GDM1 (cell line): ENCODE data around the gene PIKFYVE.
"Not testable (repeated sequence)": the region's sequence is repeated elsewhere in the genome, so short reads cannot be mapped to it uniquely, and the experiment has no call there.

Experiments
- DNase-seq: peaks from one replicate; lab custom pipeline; 2025; lab: John Stamatoyannopoulos, UW

PIKFYVE gene, protein sequence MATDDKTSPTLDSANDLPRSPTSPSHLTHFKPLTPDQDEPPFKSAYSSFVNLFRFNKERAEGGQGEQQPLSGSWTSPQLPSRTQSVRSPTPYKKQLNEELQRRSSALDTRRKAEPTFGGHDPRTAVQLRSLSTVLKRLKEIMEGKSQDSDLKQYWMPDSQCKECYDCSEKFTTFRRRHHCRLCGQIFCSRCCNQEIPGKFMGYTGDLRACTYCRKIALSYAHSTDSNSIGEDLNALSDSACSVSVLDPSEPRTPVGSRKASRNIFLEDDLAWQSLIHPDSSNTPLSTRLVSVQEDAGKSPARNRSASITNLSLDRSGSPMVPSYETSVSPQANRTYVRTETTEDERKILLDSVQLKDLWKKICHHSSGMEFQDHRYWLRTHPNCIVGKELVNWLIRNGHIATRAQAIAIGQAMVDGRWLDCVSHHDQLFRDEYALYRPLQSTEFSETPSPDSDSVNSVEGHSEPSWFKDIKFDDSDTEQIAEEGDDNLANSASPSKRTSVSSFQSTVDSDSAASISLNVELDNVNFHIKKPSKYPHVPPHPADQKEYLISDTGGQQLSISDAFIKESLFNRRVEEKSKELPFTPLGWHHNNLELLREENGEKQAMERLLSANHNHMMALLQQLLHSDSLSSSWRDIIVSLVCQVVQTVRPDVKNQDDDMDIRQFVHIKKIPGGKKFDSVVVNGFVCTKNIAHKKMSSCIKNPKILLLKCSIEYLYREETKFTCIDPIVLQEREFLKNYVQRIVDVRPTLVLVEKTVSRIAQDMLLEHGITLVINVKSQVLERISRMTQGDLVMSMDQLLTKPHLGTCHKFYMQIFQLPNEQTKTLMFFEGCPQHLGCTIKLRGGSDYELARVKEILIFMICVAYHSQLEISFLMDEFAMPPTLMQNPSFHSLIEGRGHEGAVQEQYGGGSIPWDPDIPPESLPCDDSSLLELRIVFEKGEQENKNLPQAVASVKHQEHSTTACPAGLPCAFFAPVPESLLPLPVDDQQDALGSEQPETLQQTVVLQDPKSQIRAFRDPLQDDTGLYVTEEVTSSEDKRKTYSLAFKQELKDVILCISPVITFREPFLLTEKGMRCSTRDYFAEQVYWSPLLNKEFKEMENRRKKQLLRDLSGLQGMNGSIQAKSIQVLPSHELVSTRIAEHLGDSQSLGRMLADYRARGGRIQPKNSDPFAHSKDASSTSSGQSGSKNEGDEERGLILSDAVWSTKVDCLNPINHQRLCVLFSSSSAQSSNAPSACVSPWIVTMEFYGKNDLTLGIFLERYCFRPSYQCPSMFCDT (N-terminal part only)

DNA sequence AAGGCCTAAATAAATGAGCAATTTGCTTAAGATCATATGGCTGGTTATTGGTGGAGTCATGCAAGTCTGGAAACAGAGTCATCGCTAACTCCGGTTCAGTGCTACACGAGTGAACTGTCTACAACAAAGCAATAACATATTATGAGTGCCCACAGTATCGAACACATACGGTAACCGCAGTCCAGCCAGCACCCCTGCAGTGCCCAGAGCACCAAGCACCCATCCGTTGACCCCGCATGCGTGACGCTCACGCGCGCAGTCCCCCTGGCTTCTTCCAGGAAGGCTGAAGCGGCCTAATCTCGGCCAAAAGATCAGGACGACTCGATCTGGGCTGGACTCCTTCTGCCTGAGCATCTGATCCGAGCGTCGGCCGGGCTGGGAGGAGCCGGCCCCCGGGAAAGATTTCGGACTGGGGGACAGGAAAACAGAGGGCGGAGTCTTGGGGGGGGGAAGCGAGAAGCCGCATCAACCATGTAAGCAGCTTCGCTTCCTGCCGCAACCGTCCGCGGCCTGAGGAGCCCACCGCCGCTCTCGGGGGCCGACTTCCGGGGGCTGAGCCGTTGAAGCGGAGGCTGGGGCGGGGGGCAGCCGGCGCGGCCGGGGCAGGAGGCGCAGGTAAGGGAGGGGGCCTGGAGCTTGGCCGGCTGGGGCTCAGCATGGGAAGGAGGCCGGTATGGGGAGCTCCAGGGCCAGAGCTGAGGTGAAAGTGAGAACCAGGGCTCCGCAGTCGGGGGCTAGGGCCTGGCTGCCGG is at the start of gene PIKFYVE:
PIKFYVE (plus strand) TSS at position 455 of the 752 bp plus-strand sequence. CDS start 5,265 bp downstream, outside the sequence.
- peak; percentile 97 for DNase-seq

DNA sequence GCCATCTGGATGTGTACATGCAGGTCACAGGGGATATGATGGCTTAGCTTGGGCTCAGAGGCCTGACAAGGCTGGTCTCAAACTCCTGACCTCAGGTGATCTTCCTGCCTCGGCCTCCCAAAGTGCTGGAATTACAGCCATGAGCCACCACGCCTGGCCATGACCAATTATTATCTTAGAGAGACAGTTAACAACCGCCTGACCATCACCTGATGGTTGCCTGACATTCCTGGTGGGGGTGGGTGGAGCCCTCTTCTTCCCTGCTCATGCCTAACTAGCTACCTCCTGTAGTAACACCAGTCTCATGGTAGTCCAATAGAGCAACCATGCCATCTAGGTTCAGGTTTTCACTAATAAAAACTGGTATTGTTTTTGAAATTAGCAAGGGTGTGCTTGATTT is 44.2 kb upstream of the PIKFYVE start:
- not testable (repeated sequence) for DNase-seq

DNA sequence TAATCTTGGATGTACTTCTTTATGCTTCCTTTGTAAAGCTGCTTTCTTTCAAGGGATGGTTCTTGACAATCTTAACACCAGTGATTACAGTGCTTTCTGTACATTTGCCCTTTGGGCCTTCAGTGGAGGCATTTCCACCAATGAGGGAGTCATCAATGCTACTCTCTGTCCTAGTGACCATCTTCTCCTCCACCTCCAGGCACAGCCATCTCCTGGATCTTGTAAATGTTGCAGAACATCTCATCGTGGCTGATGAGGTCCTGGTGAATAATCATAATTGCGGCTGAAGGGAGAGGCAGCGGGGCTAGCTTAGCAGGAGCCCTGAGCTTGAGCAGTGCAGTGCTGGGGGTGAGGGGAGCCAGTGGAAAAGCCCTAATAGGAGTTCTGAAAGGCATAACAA is 43.7 kb upstream of the PIKFYVE start:
- DNase-seq = no peak

DNA sequence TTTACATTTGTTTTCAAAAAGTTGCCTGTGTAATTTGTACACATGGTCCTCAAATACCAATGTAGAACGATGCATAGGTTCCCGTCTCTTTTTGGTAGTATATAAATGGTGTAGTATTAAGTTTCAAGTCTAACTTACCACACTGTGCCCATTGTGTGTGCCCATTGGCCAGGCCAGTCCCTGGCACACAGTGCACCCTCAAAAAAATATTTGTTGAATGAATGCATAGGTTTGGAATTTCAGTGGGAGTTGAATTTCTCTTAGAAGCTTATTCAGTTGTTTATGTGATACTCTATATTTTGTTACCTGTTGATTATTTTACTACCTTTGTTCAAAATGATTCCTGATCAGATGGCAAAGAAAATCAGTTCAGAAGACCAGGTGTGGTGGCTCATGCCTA is 41.3 kb upstream of the PIKFYVE start:
- no peak for DNase-seq

DNA sequence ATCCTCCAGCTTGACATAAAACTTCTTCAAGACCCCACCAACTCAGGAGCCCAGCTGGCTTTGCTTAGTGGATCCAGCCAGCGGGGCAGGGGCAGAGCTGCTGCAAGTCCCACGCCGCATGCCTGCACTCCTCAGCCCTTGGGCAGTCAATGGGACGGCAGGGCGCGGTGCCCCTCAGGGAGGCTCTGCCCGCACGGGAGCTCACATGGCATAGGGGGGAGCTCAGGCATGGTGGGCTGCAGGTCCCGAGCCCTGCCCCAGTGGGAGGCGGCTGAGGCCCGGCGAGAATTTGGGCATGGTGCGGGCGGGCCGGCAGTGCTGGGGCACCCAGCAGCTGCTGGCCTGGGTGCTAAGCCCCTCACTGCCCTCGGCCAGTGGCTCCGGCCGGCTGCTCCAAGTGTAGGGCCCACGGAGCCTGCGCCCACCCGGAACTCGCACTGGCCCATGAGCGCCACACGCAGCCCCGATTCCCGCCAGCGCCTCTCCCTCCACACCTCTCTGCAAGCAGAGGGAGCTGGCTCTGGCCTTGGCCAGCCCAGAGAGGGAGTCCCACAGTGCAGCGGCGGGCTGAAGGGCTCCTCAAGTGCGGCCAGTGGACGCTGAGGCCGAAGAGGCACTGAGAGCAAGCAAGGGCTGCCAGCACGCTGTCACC is 38.3 kb upstream of the PIKFYVE start:
- no peak for DNase-seq

DNA sequence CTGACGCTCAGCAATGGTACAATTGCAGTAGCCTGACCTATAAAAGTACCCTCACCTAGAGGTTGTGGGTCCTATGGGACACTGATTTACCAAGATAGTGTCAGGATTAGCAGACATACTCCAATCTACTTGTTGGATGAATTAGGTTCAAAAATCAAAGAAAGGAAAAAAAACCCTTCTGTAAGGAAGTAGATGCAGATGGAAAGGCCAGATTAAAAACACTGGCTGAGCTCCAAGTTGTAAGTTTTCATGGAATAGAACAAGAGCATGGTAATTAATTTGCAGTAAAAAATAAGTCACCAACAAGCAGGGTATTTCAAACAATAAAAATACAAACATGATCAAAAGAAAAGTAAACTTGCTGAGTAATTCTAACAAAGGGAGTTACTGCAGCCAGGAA is 37.6 kb upstream of the PIKFYVE start:
- no peak for DNase-seq

DNA sequence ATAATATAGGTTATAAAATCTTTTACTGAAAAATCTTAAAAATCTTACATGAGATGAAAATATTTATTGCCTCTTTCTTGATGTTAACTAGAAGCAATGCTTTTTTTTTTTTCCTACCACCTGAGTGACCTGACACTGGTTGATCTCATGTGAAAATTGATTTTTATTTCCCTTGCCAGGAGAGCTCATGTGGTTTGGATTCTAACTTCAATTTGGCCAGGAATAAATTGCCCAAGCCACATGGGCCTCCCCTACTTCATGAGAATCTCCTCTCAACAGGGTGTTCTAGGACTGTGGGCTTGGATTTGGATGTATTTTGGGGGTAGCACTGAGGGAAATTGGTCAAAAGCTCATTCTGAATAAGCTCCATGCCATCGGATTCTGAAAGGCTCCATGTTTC is 31.3 kb upstream of the PIKFYVE start:
- no peak for DNase-seq

DNA sequence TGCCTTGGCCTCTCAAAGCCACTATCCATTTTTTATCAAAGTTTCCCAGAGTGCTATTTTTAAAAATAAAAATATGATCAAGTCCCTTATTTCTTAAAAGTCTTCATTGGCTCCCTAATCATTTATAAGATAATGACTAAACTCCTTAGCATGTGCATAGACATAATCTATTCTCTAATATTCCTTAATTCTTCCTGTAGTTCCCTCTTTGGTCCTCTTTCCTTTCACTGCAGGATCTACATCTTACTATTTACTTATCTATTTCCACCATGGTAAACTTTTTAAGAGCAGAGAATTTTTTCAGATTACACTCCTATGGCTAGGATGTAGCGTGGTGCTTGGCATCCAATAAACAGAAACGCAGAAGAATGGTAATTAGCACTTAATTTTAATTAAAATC is 30.2 kb upstream of the PIKFYVE start:
- no peak for DNase-seq

DNA sequence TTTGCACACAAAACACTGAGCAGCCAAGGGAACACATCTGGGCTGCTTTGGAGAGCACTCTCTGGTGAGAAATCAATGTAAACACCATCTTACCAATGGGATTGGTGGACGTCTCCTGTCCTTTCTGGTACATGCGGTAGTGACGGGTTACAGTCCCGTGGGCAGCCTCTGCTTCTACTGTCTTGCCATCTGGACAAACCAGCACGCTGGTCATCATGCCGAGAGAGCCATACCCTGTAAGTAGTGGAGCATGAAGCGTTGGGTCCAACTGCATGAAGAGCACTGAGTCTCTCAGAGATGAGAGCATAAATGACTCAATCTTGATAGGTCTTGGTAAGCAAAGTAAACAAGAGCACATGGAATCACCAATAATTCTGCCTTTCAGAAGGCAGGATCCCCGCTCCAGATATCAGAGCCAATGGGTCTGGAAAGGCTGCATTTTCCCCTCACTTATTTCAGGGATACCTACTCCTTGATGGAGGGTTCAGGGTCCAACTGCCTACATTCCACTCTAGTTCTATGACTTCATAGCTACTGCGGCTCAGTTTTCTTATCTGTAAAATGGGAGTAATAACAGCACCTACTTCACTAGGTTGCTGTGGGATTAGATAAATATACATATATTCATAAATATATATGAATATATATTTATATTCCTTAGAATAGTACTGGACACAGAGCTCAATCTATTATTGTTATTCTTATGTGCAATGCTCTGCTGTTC is 26.1 kb upstream of the PIKFYVE start:
- no peak for DNase-seq

DNA sequence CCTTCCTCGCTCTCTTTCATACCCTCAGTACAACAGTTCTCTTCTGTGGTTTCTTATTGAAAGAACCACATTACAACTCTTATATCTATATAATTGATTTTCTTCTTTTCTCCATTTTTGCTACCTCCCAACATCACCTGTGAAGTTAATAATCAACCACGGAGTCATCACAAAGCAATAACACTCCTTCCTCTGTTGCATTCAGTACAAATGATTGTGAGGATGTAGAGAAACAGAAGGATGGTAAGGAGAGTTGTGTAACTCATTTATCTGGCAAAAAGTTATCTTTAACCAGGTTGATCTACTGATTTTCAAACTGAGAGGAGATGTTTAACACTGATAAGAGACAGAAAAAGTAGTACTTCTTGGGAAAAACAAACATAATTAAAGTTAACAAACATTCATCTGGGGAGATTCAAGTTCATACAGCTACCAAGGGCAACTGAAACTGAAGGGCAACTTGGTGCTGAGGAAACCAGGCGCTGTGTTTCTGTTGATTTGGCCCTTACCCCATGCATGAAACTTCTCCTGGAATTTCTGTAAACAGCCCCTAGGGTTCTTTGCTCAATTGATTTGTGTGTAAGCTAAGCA is 25.3 kb upstream of the PIKFYVE start:
- no peak for DNase-seq

DNA sequence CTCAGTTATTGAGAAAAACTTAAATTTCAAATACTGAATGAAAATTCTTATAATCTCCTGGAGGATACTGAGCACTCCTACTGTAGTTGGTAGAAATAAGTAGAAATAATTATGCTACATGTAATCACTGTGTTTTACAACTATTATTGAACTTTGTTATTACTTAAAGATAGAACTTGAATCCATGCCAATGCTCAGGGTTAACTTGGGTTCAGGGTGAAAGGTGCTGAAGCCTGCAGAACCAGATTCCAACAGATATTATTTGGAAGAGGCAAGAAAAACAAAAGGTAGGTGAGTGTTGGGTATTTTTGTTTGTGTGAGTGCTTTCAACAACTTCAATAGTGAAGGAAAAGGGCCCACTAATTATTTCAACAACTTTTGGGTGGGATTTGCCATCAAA is 21.6 kb upstream of the PIKFYVE start:
- no peak for DNase-seq

DNA sequence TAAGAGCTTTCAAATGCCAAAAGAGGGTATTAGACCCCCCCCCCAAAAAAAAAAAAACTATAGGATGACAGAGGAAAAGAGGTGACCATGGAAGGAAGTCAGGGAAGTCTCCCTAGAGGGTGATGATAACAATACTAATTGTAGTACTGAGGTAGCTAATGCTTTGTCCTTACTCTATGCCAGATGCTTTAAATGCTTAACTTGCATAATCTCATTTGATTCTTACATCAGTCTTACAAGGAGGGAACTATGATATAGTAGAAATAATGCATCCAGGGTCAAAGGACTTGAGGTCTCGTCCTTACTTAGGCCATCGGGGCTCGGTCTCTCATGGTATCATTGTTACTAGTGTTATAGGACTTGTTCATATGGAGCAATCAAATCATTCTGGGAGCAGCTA is 20.3 kb upstream of the PIKFYVE start:
- no peak for DNase-seq

DNA sequence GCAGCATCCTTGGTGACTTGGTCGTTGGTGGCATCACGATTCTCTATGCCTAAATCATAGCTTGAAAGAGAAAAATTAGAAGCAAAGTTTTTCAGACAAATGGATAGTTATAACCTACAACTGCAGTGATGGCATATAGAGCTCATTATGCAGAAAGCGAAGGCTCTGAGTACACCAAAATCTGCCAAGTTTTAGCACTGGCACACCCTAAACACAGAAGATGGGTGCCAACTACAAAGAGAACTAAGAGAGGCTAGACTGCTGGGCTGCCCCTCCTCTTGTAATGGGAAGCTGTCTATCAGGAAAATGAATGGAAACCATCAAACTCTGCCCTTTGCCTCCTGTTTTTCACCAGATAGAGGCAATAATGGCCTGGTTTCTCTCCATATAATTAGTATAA is 17.5 kb upstream of the PIKFYVE start:
- DNase-seq = no peak

DNA sequence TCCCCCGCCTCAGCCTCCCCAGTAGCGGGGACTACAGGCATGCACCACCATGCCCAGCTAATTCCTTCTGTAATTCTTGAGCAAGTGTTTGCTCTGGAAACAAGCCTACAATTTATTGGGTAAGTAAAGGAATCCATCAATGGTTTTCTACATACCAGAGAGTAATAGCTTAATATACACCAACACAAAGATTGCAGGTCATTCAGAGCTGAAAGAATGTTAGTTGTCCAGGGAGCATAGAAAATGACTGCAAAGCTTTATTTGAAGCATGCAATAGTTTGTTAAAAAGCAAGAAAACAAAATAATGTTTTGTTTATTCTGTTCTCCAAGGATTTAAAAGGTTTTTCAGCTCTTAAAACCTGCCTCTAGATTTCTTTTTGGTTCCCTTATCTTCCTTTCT is 16.8 kb upstream of the PIKFYVE start:
- DNase-seq = no peak

DNA sequence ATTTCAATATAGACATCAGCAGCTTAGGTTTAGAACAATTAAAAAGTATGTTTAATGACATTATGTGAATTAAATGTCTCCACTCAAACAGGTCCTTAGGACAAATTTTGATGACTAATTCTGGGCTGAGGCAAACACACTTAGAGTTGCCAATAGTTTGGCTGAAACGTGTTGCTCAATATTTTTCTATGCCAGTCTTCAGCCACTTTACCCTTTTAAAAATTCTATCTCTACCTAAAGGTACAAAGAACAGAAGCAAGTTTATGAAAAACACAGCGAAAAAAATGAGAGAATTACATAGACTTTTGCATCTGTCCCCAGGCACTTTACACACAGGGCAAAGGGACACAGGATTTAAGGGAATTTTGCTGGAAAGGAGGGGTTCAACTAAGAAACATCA is 15.7 kb upstream of the PIKFYVE start:
- no peak for DNase-seq

DNA sequence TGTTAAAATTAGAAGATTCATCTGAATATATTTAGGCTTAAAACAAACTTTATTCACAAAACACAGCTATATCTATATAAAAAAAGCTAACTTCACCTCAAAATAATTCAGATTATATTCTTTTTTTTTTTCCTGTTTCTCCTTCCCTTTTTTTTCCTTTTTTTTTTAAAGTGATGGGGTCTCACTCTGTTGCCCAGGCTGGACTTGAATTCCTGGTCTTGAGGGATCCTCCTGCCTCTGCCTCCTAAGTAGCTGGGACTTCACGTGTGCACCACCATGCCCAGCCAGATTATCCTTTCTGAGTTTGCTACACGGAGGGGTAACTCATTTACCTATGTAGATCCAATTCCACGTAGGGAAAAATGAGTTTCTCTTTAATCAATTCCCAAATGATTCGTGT is 15.0 kb upstream of the PIKFYVE start:
- no peak for DNase-seq

DNA sequence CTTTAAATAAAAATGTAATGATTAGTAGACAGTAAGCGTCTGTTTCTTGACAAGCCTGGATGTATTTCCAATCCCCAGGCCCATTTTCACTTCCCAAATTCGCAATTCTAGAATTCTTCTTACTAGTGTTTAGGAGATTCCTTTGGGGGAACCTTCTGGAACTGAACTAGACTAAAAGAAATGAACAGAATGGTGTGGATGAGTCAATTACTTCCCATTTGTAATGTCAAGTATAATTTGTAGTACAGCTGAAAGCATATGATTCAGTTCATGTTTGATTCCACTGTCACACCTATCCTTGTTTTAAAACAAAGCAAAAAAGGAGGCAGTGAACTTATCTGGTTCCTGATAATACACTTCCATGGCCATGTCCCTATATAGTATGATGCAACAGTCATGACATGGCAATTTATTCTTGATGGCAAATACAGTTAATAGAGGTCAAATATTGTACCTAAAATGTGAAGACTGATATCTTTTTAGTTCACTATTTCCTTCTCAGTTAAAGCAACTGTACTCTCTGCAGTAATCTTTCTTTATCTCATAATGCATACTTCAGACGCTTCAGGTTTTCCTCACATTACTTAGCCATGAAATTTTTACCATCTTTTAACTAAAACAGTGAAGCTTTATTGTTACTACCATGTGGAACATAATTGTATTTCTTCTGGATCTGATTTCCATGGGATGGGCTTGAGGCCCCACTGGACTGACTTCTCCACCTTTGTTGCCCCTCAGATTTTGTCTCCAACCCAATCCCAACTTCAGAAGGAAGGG is 13.2 kb upstream of the PIKFYVE start:
- DNase-seq = no peak

DNA sequence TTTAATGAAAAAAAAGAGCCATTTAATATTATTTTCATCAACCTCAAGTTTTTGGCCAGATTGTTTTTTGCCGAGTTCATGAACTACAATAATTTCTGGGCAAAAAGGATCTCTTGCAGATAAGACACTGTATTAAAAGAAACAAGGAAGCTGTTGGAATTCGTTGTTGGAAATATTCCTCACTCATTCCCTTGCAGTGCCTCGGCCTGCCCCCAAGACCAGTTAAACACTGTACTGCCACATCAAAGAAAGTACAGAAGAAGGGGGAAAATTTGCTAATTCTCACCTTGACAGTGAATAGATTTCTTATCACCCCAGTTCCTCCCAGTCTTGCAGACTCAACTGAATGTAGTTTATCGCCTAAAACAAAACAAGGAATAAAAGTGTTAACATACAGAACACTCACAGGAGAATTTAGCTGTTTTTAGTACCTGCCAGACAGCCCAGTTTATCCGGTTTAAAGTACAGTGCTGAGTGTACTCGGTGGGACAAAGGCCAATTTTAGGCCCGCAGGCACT is 12.4 kb upstream of the PIKFYVE start:
- DNase-seq = no peak
